ENCODE data around the gene UBR1. TPM values are rescaled to one million over a fixed set of nuclear protein-coding genes. Genes with fewer than 3 reads are reported as not detected.

Gene UBR1
- total RNA-seq, 2 experiments from 2014 or later, result 42.6 to 45.9 TPM

DNA sequence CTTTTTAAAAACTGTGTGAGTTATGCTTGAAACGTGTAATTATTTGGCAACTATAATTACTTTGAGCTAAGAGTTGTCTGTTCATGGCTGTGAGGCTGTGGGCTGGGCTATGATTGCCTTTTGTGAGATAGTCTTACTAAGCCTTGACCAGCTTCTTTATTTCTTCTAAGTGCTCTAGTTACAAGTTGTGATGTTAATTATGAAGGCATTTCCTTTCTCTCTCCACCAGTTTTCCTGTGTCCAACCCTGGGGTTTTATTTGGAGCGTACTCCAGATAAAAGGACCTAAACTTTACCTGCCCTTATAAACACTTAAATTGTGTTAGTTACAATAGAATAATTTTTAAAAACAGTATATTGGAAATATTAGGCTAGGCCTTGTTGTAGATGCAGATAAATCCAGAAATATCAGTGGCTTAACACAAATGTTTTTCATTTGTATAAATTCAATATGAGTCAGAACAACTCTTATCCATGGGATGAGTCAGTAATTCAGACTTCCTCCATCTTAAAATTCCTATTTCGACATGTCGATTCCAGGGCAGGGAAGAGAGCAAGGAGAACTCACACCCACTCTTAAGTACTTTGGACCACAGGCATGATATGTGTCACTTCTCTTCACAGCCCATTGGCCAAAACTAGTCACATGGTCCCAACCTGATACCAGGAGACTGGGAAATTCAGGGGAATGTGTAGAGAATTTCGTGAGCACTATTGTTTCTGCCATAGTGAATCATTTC lies 44.5 kb upstream of the UBR1 start:
- CTCF ChIA-PET, result no interaction called here

GRCh38 chr15:43146184-43146583 lies 40.3 kb upstream of the UBR1 start:
- no peaks in the 10 kb centered on the region for H3K27me3 Mint-ChIP-seq

More for the DNA sequence above, 44.5 kb upstream of the UBR1 start:
- ATAC-seq (ENCODE audit: poor library complexity) (no peak), DNase-seq (no peak)
- H3K27ac ChIP-seq (ENCODE audit: low read depth in 1 of 2, low read length in 2 of 2), result no peak overlapping the region
- no peak overlapping the region for H3K4me3 ChIP-seq (ENCODE audit: low read length)
- Mint-ChIP-seq H3K36me3 (ENCODE audit: low read depth) (peaks cover 63% of the 10 kb centered on the region), H3K4me3 (no peak overlapping the region), H3K4me1 (ENCODE audit: low read depth) (peaks cover 15% of the 10 kb centered on the region), H3K27me3 (no peaks in the 10 kb centered on the region), H3K9me3 (no peaks in the 10 kb centered on the region), H3K27ac (no peak overlapping the region)
- peaks cover 4% of the 10 kb centered on the region for H3K4me1 ChIP-seq (ENCODE audit: insufficient read depth, low read length)
- no peaks in the 10 kb centered on the region for H3K9me3 ChIP-seq (ENCODE audit: control insufficient read depth in 1 of 2, insufficient read depth in 1 of 2, low read length in 2 of 2)
- POLR2A ChIA-PET, result no interaction called here
- peaks cover 36% of the 10 kb centered on the region for H3K36me3 ChIP-seq (ENCODE audit: insufficient read depth, low read length)
- no peaks in the 10 kb centered on the region for H3K27me3 ChIP-seq (ENCODE audit: control insufficient read depth in 1 of 2, insufficient read depth in 2 of 2, low read length in 2 of 2)
- TF ChIP-seq CTCF (IDR thresholded peaks at IDR 0.05), result no peak
- intact Hi-C loops (cut with DNase I, micrococcal nuclease), result loop anchor here in 1 of 2 experiments (5.0 kb wide), 1 partner anchor 43 kb away; the partner anchor contains the start of gene UBR1

GRCh38 chr15:43144512-43144911 lies 38.7 kb upstream of the UBR1 start:
- Mint-ChIP-seq H3K4me1 (ENCODE audit: low read depth) (peaks cover 18% of the 10 kb centered on the region), H3K27me3 (no peaks in the 10 kb centered on the region), H3K36me3 (ENCODE audit: low read depth) (peaks cover 59% of the 10 kb centered on the region), H3K27ac (no peak overlapping the region), H3K9me3 (no peaks in the 10 kb centered on the region), H3K4me3 (no peak overlapping the region)
- TF ChIP-seq CTCF (IDR thresholded peaks at IDR 0.05), result no peak
- Histone ChIP-seq H3K36me3 (ENCODE audit: insufficient read depth, low read length) (peaks cover 29% of the 10 kb centered on the region), H3K4me1 (ENCODE audit: insufficient read depth, low read length) (peaks cover 3% of the 10 kb centered on the region), H3K27me3 (ENCODE audit: control insufficient read depth in 1 of 2, insufficient read depth in 2 of 2, low read length in 2 of 2) (no peaks in the 10 kb centered on the region), H3K27ac (ENCODE audit: low read depth in 1 of 2, low read length in 2 of 2) (no peak overlapping the region), H3K4me3 (ENCODE audit: low read length) (no peak overlapping the region), H3K9me3 (ENCODE audit: control insufficient read depth in 1 of 2, insufficient read depth in 1 of 2, low read length in 2 of 2) (no peaks in the 10 kb centered on the region)
- DNase-seq (peak in 1 of 14 experiments; percentile 34), ATAC-seq (ENCODE audit: poor library complexity) (no peak)
- intact Hi-C loops (cut with DNase I, micrococcal nuclease), result no loop called here
- ChIA-PET CTCF (interaction anchor here (0.6 kb wide), 1 partner anchor 11 kb away, joined by 3 read pairs; no protein-coding TSS in a partner anchor), POLR2A (no interaction called here)

More at GRCh38 chr15:43146184-43146583, 40.3 kb upstream of the UBR1 start:
- Histone ChIP-seq H3K4me1 (ENCODE audit: insufficient read depth, low read length) (peaks cover 3% of the 10 kb centered on the region), H3K36me3 (ENCODE audit: insufficient read depth, low read length) (peaks cover 19% of the 10 kb centered on the region), H3K27me3 (ENCODE audit: control insufficient read depth in 1 of 2, insufficient read depth in 2 of 2, low read length in 2 of 2) (no peaks in the 10 kb centered on the region), H3K4me3 (ENCODE audit: low read length) (no peak overlapping the region), H3K9me3 (ENCODE audit: control insufficient read depth in 1 of 2, insufficient read depth in 1 of 2, low read length in 2 of 2) (no peaks in the 10 kb centered on the region), H3K27ac (ENCODE audit: low read depth in 1 of 2, low read length in 2 of 2) (no peak overlapping the region)
- ATAC-seq (ENCODE audit: poor library complexity) (no peak), DNase-seq (no peak)
- H3K4me3 Mint-ChIP-seq, result no peak overlapping the region
- peaks cover 18% of the 10 kb centered on the region for H3K4me1 Mint-ChIP-seq (ENCODE audit: low read depth)
- peaks cover 46% of the 10 kb centered on the region for H3K36me3 Mint-ChIP-seq (ENCODE audit: low read depth)
- no peak for TF ChIP-seq CTCF (IDR thresholded peaks at IDR 0.05)
- intact Hi-C loops (cut with DNase I, micrococcal nuclease), result no loop called here
- no peak overlapping the region for H3K27ac Mint-ChIP-seq
- CTCF ChIA-PET, result no interaction called here
- POLR2A ChIA-PET, result no interaction called here
- H3K9me3 Mint-ChIP-seq, result no peaks in the 10 kb centered on the region
